HEK293 (cell line): ENCODE data around the gene TGFBRAP1.
A peak's percentile ranks its signal among the peaks of the same experiment; 100 is the strongest.

Experiments used
- CTCF ChIA-PET: fragments of 350-600 bp; formaldehyde crosslinking; extraction: SDS; loops from one replicate; lab custom pipeline; 2021; ENCODE audit warnings: antibody characterized with exemption; lab: Yijun Ruan, JAX
- POLR2A ChIA-PET: fragments of 300-600 bp; formaldehyde crosslinking; extraction: SDS; loops from one replicate; lab custom pipeline; 2020; ENCODE audit warnings: antibody characterized with exemption, inconsistent platforms; lab: Yijun Ruan, JAX
- H3K27ac ChIP-seq: fragments of 200-500 bp; sonication (Bioruptor generic); 2 replicates; pipeline ENCODE4 v1.5.1; 2014; ENCODE audit warnings: low read depth, low read length, control low read depth, inconsistent platforms; ENCODE audit errors: extremely low read depth
- H3K36me3 ChIP-seq, 2 experiments: fragments of 200-500 bp in 1 of 2; sonication (Bioruptor generic) in 1 of 2; 1 replicate in 1 of 2; 2 replicates in 1 of 2; pipeline ENCODE4 v1.5.1; 2014 to 2017; ENCODE audit warnings: inconsistent platforms in 2 of 2, low read length in 2 of 2; ENCODE audit not compliant: control insufficient read depth in 2 of 2, insufficient read depth in 1 of 2
- H3K4me1 ChIP-seq: fragments of 200-500 bp; sonication (Bioruptor generic); 2 replicates; pipeline ENCODE4 v1.5.1; 2014; ENCODE audit warnings: mild to moderate bottlenecking, low read length, inconsistent platforms; ENCODE audit not compliant: control insufficient read depth, insufficient read depth
- H3K4me3 ChIP-seq: 2 replicates; pipeline ENCODE4 v1.5.1; 2011; ENCODE audit warnings: low read depth, mild to moderate bottlenecking, control low read depth, low read length, moderate library complexity
- H3K9me3 ChIP-seq: fragments of 200-500 bp; sonication (Bioruptor generic); 2 replicates; pipeline ENCODE4 v1.5.1; 2014; ENCODE audit warnings: low read depth, low read length, inconsistent platforms; ENCODE audit not compliant: control insufficient read depth, insufficient read depth
- CTCF ChIP-seq: fragments of 450-650 bp; formaldehyde crosslinking; IDR thresholded peaks from 2 replicates; pipeline ENCODE4 v1.5.1; 2016; ENCODE audit warnings: missing biosample characterization, missing genetic modification characterization
- KLF10 ChIP-seq: fragments of 450-650 bp; IDR thresholded peaks from 2 replicates; pipeline ENCODE4 v1.5.1; 2018; ENCODE audit warnings: missing biosample characterization, mild to moderate bottlenecking, missing genetic modification characterization
- KLF17 ChIP-seq: fragments of 450-650 bp; formaldehyde crosslinking; IDR thresholded peaks from 2 replicates; pipeline ENCODE4 v1.5.1; 2016; ENCODE audit warnings: missing biosample characterization, missing genetic modification characterization
- KLF7 ChIP-seq: fragments of 450-650 bp; formaldehyde crosslinking; IDR thresholded peaks from 2 replicates; pipeline ENCODE4 v1.5.1; 2016; ENCODE audit warnings: missing biosample characterization, missing genetic modification characterization, borderline replicate concordance
- PATZ1 ChIP-seq: fragments of 450-650 bp; formaldehyde crosslinking; IDR thresholded peaks from 2 replicates; pipeline ENCODE4 v1.5.1; 2016; ENCODE audit warnings: missing biosample characterization, missing genetic modification characterization
- PBX3 ChIP-seq: sonication (generic); formaldehyde crosslinking; IDR thresholded peaks from 2 replicates; pipeline ENCODE4 v1.8.1; 2022; ENCODE audit warnings: mild to moderate bottlenecking, moderate library complexity, missing genetic modification reagents
- SP2 ChIP-seq: fragments of 450-650 bp; formaldehyde crosslinking; IDR thresholded peaks from 2 replicates; pipeline ENCODE4 v1.5.1; 2016; ENCODE audit warnings: missing biosample characterization, missing genetic modification characterization
- ZBTB1 ChIP-seq: fragments of 450-650 bp; formaldehyde crosslinking; IDR thresholded peaks from 2 replicates; pipeline ENCODE4 v1.5.1; 2016; ENCODE audit warnings: missing biosample characterization, missing genetic modification characterization
- ZFP3 ChIP-seq: fragments of 450-650 bp; formaldehyde crosslinking; IDR thresholded peaks from 2 replicates; pipeline ENCODE4 v1.5.1; 2016; ENCODE audit warnings: low read depth, missing biosample characterization, missing genetic modification characterization
- ZFP41 ChIP-seq: fragments of 450-650 bp; formaldehyde crosslinking; IDR thresholded peaks from 2 replicates; pipeline ENCODE4 v1.5.1; 2016; ENCODE audit warnings: missing biosample characterization, missing genetic modification characterization, borderline replicate concordance
- ZIC2 ChIP-seq: fragments of 450-650 bp; formaldehyde crosslinking; IDR thresholded peaks from 2 replicates; pipeline ENCODE4 v1.5.1; 2016; ENCODE audit warnings: missing biosample characterization, missing genetic modification characterization
- ZNF112 ChIP-seq: fragments of 450-650 bp; formaldehyde crosslinking; IDR thresholded peaks from 2 replicates; pipeline ENCODE4 v1.5.0; 2017; ENCODE audit warnings: missing biosample characterization, missing genetic modification characterization
- ZNF121 ChIP-seq: fragments of 450-650 bp; formaldehyde crosslinking; IDR thresholded peaks from 2 replicates; pipeline ENCODE4 v1.5.1; 2016; ENCODE audit warnings: missing biosample characterization, missing genetic modification characterization
- ZNF146 ChIP-seq: fragments of 450-650 bp; formaldehyde crosslinking; IDR thresholded peaks from 2 replicates; pipeline ENCODE4 v1.5.1; 2016; ENCODE audit warnings: missing biosample characterization, missing genetic modification characterization
- ZNF174 ChIP-seq: fragments of 450-650 bp; formaldehyde crosslinking; IDR thresholded peaks from 2 replicates; pipeline ENCODE4 v1.5.0; 2017; ENCODE audit warnings: missing biosample characterization, mild to moderate bottlenecking, missing genetic modification characterization
- ZNF184 ChIP-seq: fragments of 450-650 bp; IDR thresholded peaks from 2 replicates; pipeline ENCODE4 v1.5.1; 2018; ENCODE audit warnings: missing biosample characterization, mild to moderate bottlenecking, missing genetic modification characterization
- ZNF248 ChIP-seq: fragments of 450-650 bp; formaldehyde crosslinking; IDR thresholded peaks from 2 replicates; pipeline ENCODE4 v1.5.1; 2017; ENCODE audit warnings: missing biosample characterization, missing genetic modification characterization
- ZNF280D ChIP-seq: fragments of 450-650 bp; formaldehyde crosslinking; IDR thresholded peaks from 2 replicates; pipeline ENCODE4 v1.5.1; 2016; ENCODE audit warnings: missing biosample characterization, missing genetic modification characterization
- ZNF292 ChIP-seq: fragments of 450-650 bp; formaldehyde crosslinking; IDR thresholded peaks from 2 replicates; pipeline ENCODE4 v1.5.1; 2016; ENCODE audit warnings: low read depth, missing biosample characterization, missing genetic modification characterization, borderline replicate concordance
- ZNF324 ChIP-seq: fragments of 450-650 bp; formaldehyde crosslinking; IDR thresholded peaks from 2 replicates; pipeline ENCODE4 v1.5.1; 2016; ENCODE audit warnings: missing biosample characterization, missing genetic modification characterization
- ZNF416 ChIP-seq: fragments of 450-650 bp; formaldehyde crosslinking; IDR thresholded peaks from 2 replicates; pipeline ENCODE4 v1.5.1; 2016; ENCODE audit warnings: missing biosample characterization, missing genetic modification characterization
- ZNF433 ChIP-seq: fragments of 450-650 bp; formaldehyde crosslinking; IDR thresholded peaks from 2 replicates; pipeline ENCODE4 v1.5.1; 2016; ENCODE audit warnings: missing biosample characterization, missing genetic modification characterization, low read depth
- ZNF600 ChIP-seq: fragments of 450-650 bp; formaldehyde crosslinking; IDR thresholded peaks from 2 replicates; pipeline ENCODE4 v1.5.1; 2016; ENCODE audit warnings: missing biosample characterization, missing genetic modification characterization
- ZNF654 ChIP-seq: fragments of 450-650 bp; formaldehyde crosslinking; IDR thresholded peaks from 2 replicates; pipeline ENCODE4 v1.5.1; 2016; ENCODE audit warnings: low read depth, missing biosample characterization, missing genetic modification characterization
- ZSCAN16 ChIP-seq: fragments of 450-650 bp; formaldehyde crosslinking; IDR thresholded peaks from 2 replicates; pipeline ENCODE4 v1.5.1; 2016; ENCODE audit warnings: missing biosample characterization, missing genetic modification characterization

Gene TGFBRAP1

GRCh38 chr2:105296017-105296611, 33.4 kb downstream of the TGFBRAP1 start:
- no peak for TF ChIP-seq ZNF248 (tag by site-specific recombination)
- TF ChIP-seq ZNF184, result no peak
- no peak for TF ChIP-seq PBX3 (CRISPR knock-in tag)
- TF ChIP-seq ZNF112 (tag by site-specific recombination), result no peak
- TF ChIP-seq KLF7 (tag by site-specific recombination), result no peak
- no peak for TF ChIP-seq ZNF280D (tag by site-specific recombination)
- no peak for TF ChIP-seq ZSCAN16
- TF ChIP-seq ZNF174 (tag by site-specific recombination), result no peak
- TF ChIP-seq ZNF146, result no peak
- no peak for TF ChIP-seq ZNF292 (tag by site-specific recombination)
- Histone ChIP-seq H3K36me3 (peaks cover 17 to 48% of the 10 kb centered on the region in 2 experiments), H3K4me1 (no peaks in the 10 kb centered on the region), H3K4me3 (no peak overlapping the region), H3K27ac (no peak overlapping the region), H3K9me3 (no peaks in the 10 kb centered on the region)
- ChIA-PET CTCF (interaction anchor here (0.6 to 1.9 kb wide), 10 partner anchors 12 to 225 kb away, joined by 3 to 9 read pairs (median 4); no protein-coding TSS in a partner anchor), POLR2A (no interaction called here)

GRCh38 chr2:105294844-105295481, 34.6 kb downstream of the TGFBRAP1 start:
- H3K4me1 ChIP-seq, result no peaks in the 10 kb centered on the region
- no peak overlapping the region for H3K27ac ChIP-seq
- H3K4me3 ChIP-seq, result no peak overlapping the region
- POLR2A ChIA-PET, result interaction anchor here (0.7 to 1.1 kb wide), 3 partner anchors 34 to 42 kb away, joined by 3 to 5 read pairs (median 3); partner anchors contain the start of gene C2orf49
- TF ChIP-seq ZNF416 (tag by site-specific recombination) (no peak), ZNF121 (no peak), ZNF433 (tag by site-specific recombination) (no peak), ZNF654 (tag by site-specific recombination) (peak; percentile 29), ZIC2 (no peak), KLF10 (no peak), ZNF600 (peak; percentile 32; the same call in 1 of the 2 replicates), ZFP41 (tag by site-specific recombination) (no peak), KLF17 (tag by site-specific recombination) (no peak), SP2 (no peak), PATZ1 (no peak), ZFP3 (tag by site-specific recombination) (no peak), ZBTB1 (tag by site-specific recombination) (no peak), CTCF (tag by site-specific recombination) (peak; percentile 60; the same call in 1 of the 2 replicates), ZNF324 (tag by site-specific recombination) (no peak)
- peaks cover 27 to 54% of the 10 kb centered on the region in 2 experiments for H3K36me3 ChIP-seq
- no peaks in the 10 kb centered on the region for H3K9me3 ChIP-seq
- CTCF ChIA-PET, result interaction anchor here (0.6 to 2.8 kb wide), 28 partner anchors 10 to 226 kb away, joined by 3 to 33 read pairs (median 4); no protein-coding TSS in a partner anchor
